H1 (cell line): ENCODE measurements around the gene NECTIN1. TPM values are rescaled to one million over a fixed set of nuclear protein-coding genes. Genes with fewer than 3 reads are reported as not detected.

Experiments used
- CTCF ChIA-PET: fragments of 300-600 bp; sonication (Branson Sonifier 250); formaldehyde crosslinking; loops from one replicate; lab custom pipeline; 2021; ENCODE audit not compliant: partially characterized antibody; lab: Charles Lee
- POLR2A ChIA-PET: fragments of 300-600 bp; sonication (Branson Sonifier 250); formaldehyde crosslinking; loops from one replicate; lab custom pipeline; 2021; ENCODE audit warnings: inconsistent platforms; ENCODE audit not compliant: partially characterized antibody; lab: Charles Lee
- DNase-seq, 2 experiments: peaks; one replicate each; pipeline versions ENCODE4 v3.0.0 to v3.0.0-alpha.2; 2010 to 2022; ENCODE audit warnings: low spot score in 2 of 2, low read depth in 1 of 2, mixed read lengths in 1 of 2
- FAIRE-seq: peaks from 2 replicates; lab custom pipeline; 2011; peaks lifted over from hg19 to GRCh38; lab: Jason Lieb, UNC
- H2AFZ ChIP-seq: 2 replicates; pipeline ENCODE4 v1.8.1; 2012; ENCODE audit warnings: low read length, inconsistent platforms
- H2AK5ac ChIP-seq: 2 replicates; pipeline ENCODE4 v1.6.1; 2013; ENCODE audit warnings: low read depth, low read length
- H2BK120ac ChIP-seq: replicated peaks from 2 replicates; pipeline ENCODE3; 2013; ENCODE audit warnings: low read depth, low read length, inconsistent platforms
- H2BK12ac ChIP-seq: 2 replicates; pipeline ENCODE4 v1.6.1; 2013; ENCODE audit warnings: low read depth, low read length
- H2BK15ac ChIP-seq: 2 replicates; pipeline ENCODE4 v1.6.1; 2013; ENCODE audit warnings: low read length
- H2BK20ac ChIP-seq: 2 replicates; pipeline ENCODE4 v1.6.1; 2013; ENCODE audit warnings: low read length
- H2BK5ac ChIP-seq: 2 replicates; pipeline ENCODE4 v1.6.1; 2013; ENCODE audit warnings: low read depth, low read length
- H3K14ac ChIP-seq: 2 replicates; pipeline ENCODE4 v1.6.1; 2013; ENCODE audit warnings: inconsistent platforms; ENCODE audit not compliant: insufficient read length
- H3K18ac ChIP-seq: 2 replicates; pipeline ENCODE4 v1.6.1; 2013; ENCODE audit warnings: low read length; ENCODE audit errors: extremely low read depth
- H3K23ac ChIP-seq: 2 replicates; pipeline ENCODE4 v1.6.1; 2013; ENCODE audit warnings: inconsistent platforms; ENCODE audit not compliant: insufficient read length
- H3K23me2 ChIP-seq: 2 replicates; pipeline ENCODE4 v1.6.1; 2013; ENCODE audit warnings: low read depth, low read length
- H3K27ac ChIP-seq: 2 replicates; pipeline ENCODE4 v1.6.1; 2011; ENCODE audit warnings: low read depth, low read length, inconsistent platforms
- H3K27me3 ChIP-seq, 4 experiments: replicated peaks in 1 of 4; 1 replicate in 1 of 4; 2 replicates in 3 of 4; pipeline versions ENCODE4 v1.6.1 to v1.8.1; 2011 to 2013; ENCODE audit warnings: low read length in 3 of 4, mild to moderate bottlenecking in 3 of 4, inconsistent platforms in 2 of 4, mixed read lengths in 2 of 4, moderate library complexity in 1 of 4; ENCODE audit not compliant: control insufficient read depth in 3 of 4, insufficient read depth in 3 of 4; ENCODE audit errors: extremely low read depth in 1 of 4
- H3K36me3 ChIP-seq, 4 experiments: 2 replicates each; pipeline versions ENCODE4 v1.6.1 to v1.8.1; 2011 to 2013; ENCODE audit warnings: mild to moderate bottlenecking in 4 of 4, low read length in 3 of 4, moderate library complexity in 2 of 4, control low read depth in 1 of 4, inconsistent platforms in 1 of 4; ENCODE audit not compliant: insufficient read depth in 4 of 4, control insufficient read depth in 2 of 4
- H3K4ac ChIP-seq: replicated peaks from 2 replicates; pipeline ENCODE3; 2013; ENCODE audit warnings: low read length, low read depth, mixed read lengths, inconsistent platforms; ENCODE audit not compliant: insufficient read length
- H3K4me1 ChIP-seq, 4 experiments: replicated peaks in 1 of 4; 1 replicate in 1 of 4; 2 replicates in 3 of 4; pipeline versions ENCODE4 v1.6.1 to v1.8.1; 2011 to 2013; ENCODE audit warnings: low read length in 3 of 4, inconsistent platforms in 2 of 4, mixed read lengths in 1 of 4; ENCODE audit not compliant: insufficient read depth in 4 of 4, control insufficient read depth in 3 of 4
- H3K4me2 ChIP-seq, 2 experiments: 2 replicates each; pipeline versions ENCODE4 v1.6.1 to v1.8.1; 2011 to 2013; ENCODE audit warnings: low read depth in 2 of 2, low read length in 2 of 2, control low read depth in 1 of 2, inconsistent platforms in 1 of 2, mild to moderate bottlenecking in 1 of 2; ENCODE audit not compliant: insufficient read depth in 1 of 2
- H3K4me3 ChIP-seq, 4 experiments: fragments of 200-600, 300-600 bp in 1 of 4; sonication (generic), shearing (Covaris generic), sonication (Bioruptor Twin) in 1 of 4; 2 replicates each; pipeline versions ENCODE4 v1.5.1 to v1.8.1; 2011 to 2016; ENCODE audit warnings: low read length in 4 of 4, low read depth in 3 of 4, control low read depth in 2 of 4, inconsistent platforms in 2 of 4, mild to moderate bottlenecking in 2 of 4, mixed read lengths in 1 of 4, moderate library complexity in 1 of 4; ENCODE audit not compliant: insufficient read depth in 2 of 4; ENCODE audit errors: extremely low read depth in 1 of 4
- H3K56ac ChIP-seq: replicated peaks from 2 replicates; pipeline ENCODE3; 2013; ENCODE audit warnings: low read depth, mild to moderate bottlenecking, mixed read lengths, low read length, inconsistent platforms; ENCODE audit not compliant: insufficient read length
- H3K79me1 ChIP-seq: 2 replicates; pipeline ENCODE4 v1.6.1; 2013; ENCODE audit warnings: low read depth, low read length, control low read depth
- H3K79me2 ChIP-seq, 2 experiments: 2 replicates each; pipeline versions ENCODE4 v1.6.1 to v1.8.1; 2012 to 2013; ENCODE audit warnings: low read length in 2 of 2, mild to moderate bottlenecking in 2 of 2, inconsistent platforms in 1 of 2; ENCODE audit not compliant: insufficient read depth in 2 of 2, control insufficient read depth in 1 of 2
- H3K9ac ChIP-seq, 4 experiments: replicated peaks in 1 of 4; 1 replicate in 1 of 4; 2 replicates in 3 of 4; pipeline versions ENCODE4 v1.6.1 to v1.8.1; 2011 to 2013; ENCODE audit warnings: low read depth in 3 of 4, low read length in 3 of 4, control low read depth in 2 of 4, mild to moderate bottlenecking in 2 of 4, moderate library complexity in 2 of 4, inconsistent platforms in 1 of 4; ENCODE audit errors: extremely low read depth in 1 of 4
- H3K9me3 ChIP-seq, 2 experiments: 2 replicates each; pipeline versions ENCODE4 v1.6.1 to v1.8.1; 2012 to 2013; ENCODE audit warnings: mild to moderate bottlenecking in 2 of 2, moderate library complexity in 2 of 2, control low read depth in 1 of 2, inconsistent platforms in 1 of 2, low read depth in 1 of 2, low read length in 1 of 2, mixed read lengths in 1 of 2; ENCODE audit not compliant: insufficient read depth in 2 of 2
- H4K20me1 ChIP-seq, 2 experiments: replicated peaks in 1 of 2; 2 replicates each; pipeline versions ENCODE3 to v1.8.1; 2011 to 2013; ENCODE audit warnings: inconsistent platforms in 2 of 2, low read length in 2 of 2, mild to moderate bottlenecking in 1 of 2; ENCODE audit not compliant: insufficient read depth in 2 of 2, control insufficient read depth in 1 of 2
- H4K5ac ChIP-seq: 2 replicates; pipeline ENCODE4 v1.6.1; 2013; ENCODE audit warnings: low read length, low read depth, mixed read lengths, inconsistent platforms; ENCODE audit not compliant: insufficient read length
- H4K8ac ChIP-seq: 2 replicates; pipeline ENCODE4 v1.8.0; 2013; ENCODE audit warnings: mild to moderate bottlenecking, moderate library complexity, low read length, inconsistent platforms; ENCODE audit not compliant: insufficient read depth; ENCODE audit errors: extremely low read depth
- H4K91ac ChIP-seq: replicated peaks from 2 replicates; pipeline ENCODE3; 2013; ENCODE audit warnings: low read length, mixed read lengths, inconsistent platforms; ENCODE audit not compliant: insufficient read length
- SRF ChIP-seq: IDR thresholded peaks from 2 replicates; pipeline ENCODE4 v1.6.1; 2011; ENCODE audit warnings: mild to moderate bottlenecking, low read depth, low read length, moderate library complexity
- WGBS, 2 experiments: shearing (Covaris generic) in 1 of 2; methylation state at CpG; one replicate each; pipeline versions ENCODE4 v1.1.6 to v1.1.7; 2013 to 2015; ENCODE audit warnings: low lambda C conversion rate in 2 of 2, mixed read lengths in 2 of 2, inconsistent platforms in 1 of 2, low coverage in 1 of 2, missing lambda C conversion rate in 1 of 2; ENCODE audit not compliant: insufficient replicate concordance in 2 of 2, insufficient coverage in 1 of 2, insufficient read length in 1 of 2; ENCODE audit errors: extremely low coverage in 1 of 2, missing lambda C conversion rate in 1 of 2; 5-methylcytosine and 5-hydroxymethylcytosine counted together
- polyA plus RNA-seq, 7 experiments: library from polyadenylated mRNA; depleted of rRNA in 3 of 7; stranded (reverse) in 5 of 7; unstranded in 2 of 7; fragments of >200 nt in 5 of 7; fragments of 200-250 nt in 2 of 7; gene quantifications; 1 replicate in 5 of 7; 2 replicates in 1 of 7; 4 replicates in 1 of 7; pipeline versions ENCODE4 v1.2.1 to v1.2.3, GENCODE V29; 2011 to 2013; ENCODE audit warnings: missing spikeins in 2 of 7, mixed read lengths in 2 of 7
- total RNA-seq: library from RNA; stranded (reverse); fragmentation: NEBNext Ultra II Directional; extraction: Animal tissue kit (Norgen Biotek cat#: 25700); gene quantifications from 2 replicates; pipeline ENCODE4 v1.2.1, GENCODE V29; 2021

The NECTIN1 gene
- total and polyA plus RNA-seq, 2 of the 8 experiments (the other 6 are each of a cell fraction or from before 2014, with no cell fraction given), result 43.2 to 97.7 TPM

GRCh38 chr11:119635041-119635740, 93.8 kb downstream of the NECTIN1 start:
- Histone ChIP-seq H3K56ac (no peak overlapping the region), H3K27me3 (no peaks in the 10 kb centered on the region; a peak in 2 of 7 replicates), H2BK20ac (no peak overlapping the region), H2AFZ (no peak overlapping the region), H3K18ac (no peak overlapping the region; the same call in 1 of the 2 replicates), H2BK12ac (no peak overlapping the region), H2BK15ac (no peak overlapping the region), H2AK5ac (no peak overlapping the region), H3K79me2 (no peaks in the 10 kb centered on the region), H2BK120ac (no peak overlapping the region), H3K4ac (no peak overlapping the region), H4K8ac (no peak overlapping the region), H3K79me1 (no peaks in the 10 kb centered on the region), H3K23me2 (no peaks in the 10 kb centered on the region), H4K91ac (no peak overlapping the region), H3K14ac (no peak overlapping the region), H3K9me3 (no peaks in the 10 kb centered on the region), H4K5ac (no peak overlapping the region), H3K27ac (no peak overlapping the region), H4K20me1 (no peaks in the 10 kb centered on the region), H3K4me1 (no peaks in the 10 kb centered on the region; a peak in 1 of 7 replicates), H3K36me3 (no peaks in the 10 kb centered on the region), H3K23ac (no peak overlapping the region), H3K4me3 (no peak overlapping the region), H2BK5ac (no peak overlapping the region), H3K9ac (no peak overlapping the region), H3K4me2 (no peak overlapping the region)
- WGBS, 2 experiments, result 83% methylated on average over 21 of the region's 21 CpGs; no CpG with 5 or more reads in 1 of the 2 experiments
- DNase-seq (no peak), FAIRE-seq (no peak)
- CTCF ChIA-PET, result interaction anchor here (0.6 to 19.1 kb wide), 10 partner anchors 12 to 473 kb away, joined by 3 to 245 read pairs (median 4); no protein-coding TSS in a partner anchor
- POLR2A ChIA-PET, result no interaction called here
- no peak for TF ChIP-seq SRF
